ENCODE results near the gene MAST1.
"Not testable (repeated sequence)": the region's sequence is repeated elsewhere in the genome, so short reads cannot be mapped to it uniquely, and the experiment has no call there.

The MAST1 gene

DNA sequence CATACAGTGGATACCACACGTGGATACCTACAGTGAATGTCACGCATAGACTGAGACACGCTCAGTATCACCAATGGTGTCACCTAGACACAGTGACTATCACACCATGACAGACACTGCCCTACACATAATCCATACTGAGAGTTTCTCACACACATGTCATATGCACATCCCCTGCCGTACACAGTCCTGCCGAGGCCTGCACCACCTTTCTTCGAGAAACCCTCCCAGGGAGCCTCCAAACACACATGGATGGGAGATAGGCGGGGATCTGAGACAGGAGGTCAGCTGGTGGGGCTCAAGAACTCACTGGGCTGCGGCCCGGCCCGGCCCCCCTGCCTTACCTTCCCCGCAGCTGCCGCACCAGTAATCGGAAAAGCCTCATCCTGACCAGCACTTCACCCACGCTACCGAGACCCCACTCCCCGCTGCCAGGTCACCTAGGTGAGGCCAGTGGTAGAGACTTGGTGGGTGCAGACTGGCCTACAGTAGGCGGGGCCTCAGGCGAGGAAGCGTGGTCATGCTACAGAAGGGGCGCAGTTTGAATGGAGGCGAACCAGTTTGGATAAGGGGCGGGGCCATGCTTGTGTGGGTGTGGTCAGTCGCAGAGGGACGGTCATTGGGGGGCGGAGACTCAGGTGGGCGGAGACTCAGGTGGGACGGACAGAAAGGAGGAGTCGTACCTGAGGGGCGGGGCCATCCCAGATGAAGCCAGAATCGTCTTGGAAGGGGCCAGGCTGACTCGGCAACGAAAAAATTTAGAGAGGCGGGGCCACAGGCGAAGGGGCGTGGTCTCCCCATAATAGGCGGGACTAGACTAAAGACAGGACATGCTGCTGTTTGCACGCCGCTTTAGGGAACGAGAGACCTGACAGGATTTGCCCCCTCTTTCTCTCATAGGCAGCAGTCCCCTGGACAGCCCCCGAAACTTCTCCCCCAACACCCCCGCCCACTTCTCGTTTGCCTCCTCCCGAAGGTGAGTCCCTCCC, 2.1 kb downstream of the MAST1 start:
- peaks cover 2 to 26% (median 17%) of the 10 kb centered on the region in 4 experiments for H3K4me1 ChIP-seq (ENCODE audit: control extremely low read depth in 1 of 4, control insufficient read depth in 4 of 4, insufficient read depth in 4 of 4, low read length in 3 of 4)
- H3K9me3 ChIP-seq (ENCODE audit: control extremely low read depth in 1 of 5, control insufficient read depth in 4 of 5, insufficient read depth in 2 of 5, low read depth in 1 of 5, low read length in 4 of 5), result peaks cover 0 to 2% (median 0%) of the 10 kb centered on the region in 5 experiments
- H3K36me3 ChIP-seq (ENCODE audit: control insufficient read depth in 4 of 4, insufficient read depth in 4 of 4, low read length in 3 of 4), result no peaks in the 10 kb centered on the region
- peak overlapping the region in 5 of 7 experiments; percentile 28 to 55 (median 51) for H3K4me3 ChIP-seq (ENCODE audit: control insufficient read depth in 1 of 7, extremely low read depth in 1 of 7, insufficient read depth in 4 of 7, low read depth in 2 of 7, low read length in 6 of 7)
- peaks cover 17 to 79% (median 32%) of the 10 kb centered on the region in 5 experiments for H3K27me3 ChIP-seq (replicated peaks in 2 of 5; ENCODE audit: control insufficient read depth in 4 of 5, insufficient read depth in 5 of 5, low read length in 4 of 5)
- ChIA-PET CTCF (no interaction called here), POLR2A (no interaction called here)
- DNase-seq, result peak; percentile 69 to 77 (median 75)
- H3K27ac ChIP-seq (ENCODE audit: insufficient read depth in 1 of 2, low read depth in 1 of 2, low read length in 2 of 2, poor library complexity in 1 of 2, severe bottlenecking in 2 of 2), result no peak overlapping the region
- 28% methylated on average over 36 of the region's 43 CpGs for WGBS (ENCODE audit: insufficient coverage)

DNA sequence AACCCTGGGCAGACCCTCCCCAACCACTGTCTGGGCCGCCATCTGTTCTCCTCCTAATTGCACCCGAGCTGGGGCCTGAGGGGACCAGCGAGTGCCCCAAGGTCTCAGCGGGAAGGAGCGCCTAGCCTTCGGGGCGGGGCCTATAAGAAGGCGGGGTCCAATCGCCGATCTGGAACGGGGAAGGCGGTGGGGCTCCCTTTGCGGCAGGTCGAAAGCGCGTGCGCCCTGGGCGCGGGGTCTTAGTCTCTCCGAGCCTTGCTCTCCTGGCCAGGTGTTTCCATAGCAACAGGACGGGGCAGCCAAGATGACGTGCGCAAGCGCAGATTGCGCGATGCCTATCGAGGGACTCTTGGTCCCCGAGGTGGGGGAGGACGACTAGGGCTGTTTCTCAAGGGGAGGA, 2.8 kb downstream of the MAST1 start:
- ChIA-PET CTCF (no interaction called here), POLR2A (interaction anchor here (0.6 kb wide), 1 partner anchor 81 kb away, joined by 4 read pairs; no protein-coding TSS in a partner anchor)
- Histone ChIP-seq H3K27me3 (replicated peaks in 2 of 5; ENCODE audit: control insufficient read depth in 4 of 5, insufficient read depth in 5 of 5, low read length in 4 of 5) (peaks cover 13 to 72% (median 30%) of the 10 kb centered on the region in 5 experiments), H3K4me3 (ENCODE audit: control insufficient read depth in 1 of 7, extremely low read depth in 1 of 7, insufficient read depth in 4 of 7, low read depth in 2 of 7, low read length in 6 of 7) (peak overlapping the region in 6 of 7 experiments; percentile 11 to 55 (median 41)), H3K36me3 (ENCODE audit: control insufficient read depth in 4 of 4, insufficient read depth in 4 of 4, low read length in 3 of 4) (no peaks in the 10 kb centered on the region), H3K27ac (ENCODE audit: insufficient read depth in 1 of 2, low read depth in 1 of 2, low read length in 2 of 2, poor library complexity in 1 of 2, severe bottlenecking in 2 of 2) (no peak overlapping the region), H3K4me1 (ENCODE audit: control extremely low read depth in 1 of 4, control insufficient read depth in 4 of 4, insufficient read depth in 4 of 4, low read length in 3 of 4) (peaks cover 2 to 26% (median 17%) of the 10 kb centered on the region in 4 experiments), H3K9me3 (ENCODE audit: control extremely low read depth in 1 of 5, control insufficient read depth in 4 of 5, insufficient read depth in 2 of 5, low read depth in 1 of 5, low read length in 4 of 5) (peaks cover 0 to 2% (median 0%) of the 10 kb centered on the region in 5 experiments)
- WGBS (ENCODE audit: insufficient coverage), result 3% methylated on average over 29 of the region's 29 CpGs
- DNase-seq, result peak in 2 of 3 donors; percentile 46 to 47

DNA sequence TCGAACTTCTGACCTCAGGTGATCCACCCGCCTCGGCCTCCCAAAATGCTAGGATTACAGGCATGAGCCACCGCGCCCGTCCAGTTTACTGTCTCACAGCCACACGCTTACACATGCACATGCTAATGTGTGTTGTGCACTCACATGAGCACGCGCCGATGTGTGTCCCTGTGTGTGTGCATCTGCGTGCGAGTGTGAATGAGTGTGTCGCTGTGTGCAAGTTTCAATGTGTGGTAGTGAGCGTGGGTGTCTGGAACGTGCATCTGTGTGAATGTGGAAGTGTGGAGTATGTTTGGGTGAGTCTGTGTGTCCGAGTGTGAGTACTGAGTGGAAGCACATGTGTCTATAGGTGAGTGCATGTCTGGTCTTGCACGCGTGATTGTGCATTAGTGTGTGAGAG, 4.2 kb downstream of the MAST1 start:
- Histone ChIP-seq H3K27me3 (replicated peaks in 2 of 5; ENCODE audit: control insufficient read depth in 4 of 5, insufficient read depth in 5 of 5, low read length in 4 of 5) (peaks cover 5 to 66% (median 23%) of the 10 kb centered on the region in 5 experiments), H3K4me3 (ENCODE audit: control insufficient read depth in 1 of 7, extremely low read depth in 1 of 7, insufficient read depth in 4 of 7, low read depth in 2 of 7, low read length in 6 of 7) (no peak overlapping the region), H3K9me3 (ENCODE audit: control extremely low read depth in 1 of 5, control insufficient read depth in 4 of 5, insufficient read depth in 2 of 5, low read depth in 1 of 5, low read length in 4 of 5) (peaks cover 0 to 2% (median 0%) of the 10 kb centered on the region in 5 experiments), H3K36me3 (ENCODE audit: control insufficient read depth in 4 of 4, insufficient read depth in 4 of 4, low read length in 3 of 4) (no peaks in the 10 kb centered on the region), H3K4me1 (ENCODE audit: control extremely low read depth in 1 of 4, control insufficient read depth in 4 of 4, insufficient read depth in 4 of 4, low read length in 3 of 4) (peaks cover 2 to 32% (median 21%) of the 10 kb centered on the region in 4 experiments), H3K27ac (ENCODE audit: insufficient read depth in 1 of 2, low read depth in 1 of 2, low read length in 2 of 2, poor library complexity in 1 of 2, severe bottlenecking in 2 of 2) (no peak overlapping the region)
- WGBS (ENCODE audit: insufficient coverage), result 97% methylated on average over 18 of the region's 18 CpGs
- ChIA-PET CTCF (no interaction called here), POLR2A (no interaction called here)
- no peak for DNase-seq

DNA sequence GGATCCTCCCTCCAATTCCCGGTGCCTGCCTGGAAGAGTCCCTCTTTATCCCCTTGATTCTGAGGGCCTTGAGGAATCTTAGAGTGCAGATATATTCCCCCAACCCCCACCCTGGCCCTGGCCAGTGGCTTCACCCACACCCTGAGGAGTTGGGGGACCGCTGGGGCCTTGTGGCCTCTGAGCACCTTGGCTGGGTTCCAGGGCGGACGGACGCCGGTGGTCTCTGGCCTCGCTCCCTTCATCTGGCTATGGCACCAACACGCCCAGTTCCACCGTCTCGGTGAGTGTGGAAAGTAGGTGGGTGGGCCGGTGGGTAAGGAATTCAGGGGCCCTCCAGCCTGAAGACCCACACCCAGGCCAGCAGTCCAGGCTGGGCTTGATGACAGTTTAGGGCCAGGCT, 5.0 kb downstream of the MAST1 start:
- ChIA-PET CTCF (no interaction called here), POLR2A (no interaction called here)
- H3K9me3 ChIP-seq (ENCODE audit: control extremely low read depth in 1 of 5, control insufficient read depth in 4 of 5, insufficient read depth in 2 of 5, low read depth in 1 of 5, low read length in 4 of 5), result peaks cover 0 to 2% (median 0%) of the 10 kb centered on the region in 5 experiments
- peaks cover 2 to 31% (median 21%) of the 10 kb centered on the region in 4 experiments for H3K4me1 ChIP-seq (ENCODE audit: control extremely low read depth in 1 of 4, control insufficient read depth in 4 of 4, insufficient read depth in 4 of 4, low read length in 3 of 4)
- no peak overlapping the region for H3K4me3 ChIP-seq (ENCODE audit: control insufficient read depth in 1 of 7, extremely low read depth in 1 of 7, insufficient read depth in 4 of 7, low read depth in 2 of 7, low read length in 6 of 7)
- no peak overlapping the region for H3K27ac ChIP-seq (ENCODE audit: insufficient read depth in 1 of 2, low read depth in 1 of 2, low read length in 2 of 2, poor library complexity in 1 of 2, severe bottlenecking in 2 of 2)
- no peak for DNase-seq
- H3K36me3 ChIP-seq (ENCODE audit: control insufficient read depth in 4 of 4, insufficient read depth in 4 of 4, low read length in 3 of 4), result no peaks in the 10 kb centered on the region
- H3K27me3 ChIP-seq (replicated peaks in 2 of 5; ENCODE audit: control insufficient read depth in 4 of 5, insufficient read depth in 5 of 5, low read length in 4 of 5), result peaks cover 5 to 59% (median 21%) of the 10 kb centered on the region in 5 experiments
- WGBS (ENCODE audit: insufficient coverage), result 94% methylated on average over 9 of the region's 11 CpGs

DNA sequence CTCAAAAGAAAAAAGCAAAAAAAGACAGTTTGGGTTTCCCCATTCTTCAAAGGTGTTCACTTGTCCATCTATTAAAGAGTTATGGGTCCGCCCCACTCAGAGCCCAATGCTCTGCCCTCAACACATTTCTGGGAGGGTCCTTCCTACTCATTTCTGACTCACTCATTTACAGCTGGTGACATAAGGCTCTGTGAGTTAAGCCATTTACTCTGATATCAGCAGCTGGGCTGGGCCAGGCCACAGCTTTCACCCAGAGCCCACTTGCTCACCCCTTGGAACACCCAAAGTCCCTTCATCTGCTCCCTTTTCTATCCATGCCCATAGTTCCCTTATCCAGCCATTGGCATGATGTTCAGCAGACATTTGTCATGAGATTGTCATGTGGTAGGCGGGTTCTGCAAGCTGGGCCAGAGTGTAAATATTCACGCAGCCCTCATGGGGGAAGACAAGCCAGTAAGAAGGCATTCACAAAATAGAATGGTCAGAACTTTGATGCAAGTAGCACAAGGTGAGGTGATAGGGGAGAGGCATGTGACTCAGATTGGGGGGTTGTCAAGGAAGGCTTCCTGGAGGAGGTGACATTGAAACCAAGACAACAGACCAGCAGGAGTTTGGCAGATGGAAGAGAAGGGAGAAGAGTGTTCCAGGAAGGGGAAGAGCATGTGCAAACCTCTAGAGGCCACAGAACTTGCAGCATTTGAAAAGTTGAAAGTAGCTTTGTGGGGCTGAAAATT, 5.9 kb downstream of the MAST1 start:
- Histone ChIP-seq H3K4me3 (ENCODE audit: control insufficient read depth in 1 of 7, extremely low read depth in 1 of 7, insufficient read depth in 4 of 7, low read depth in 2 of 7, low read length in 6 of 7) (no peak overlapping the region), H3K27ac (ENCODE audit: insufficient read depth in 1 of 2, low read depth in 1 of 2, low read length in 2 of 2, poor library complexity in 1 of 2, severe bottlenecking in 2 of 2) (no peak overlapping the region), H3K9me3 (ENCODE audit: control extremely low read depth in 1 of 5, control insufficient read depth in 4 of 5, insufficient read depth in 2 of 5, low read depth in 1 of 5, low read length in 4 of 5) (peaks cover 0 to 2% (median 0%) of the 10 kb centered on the region in 5 experiments), H3K4me1 (ENCODE audit: control extremely low read depth in 1 of 4, control insufficient read depth in 4 of 4, insufficient read depth in 4 of 4, low read length in 3 of 4) (peaks cover 2 to 23% (median 14%) of the 10 kb centered on the region in 4 experiments), H3K27me3 (replicated peaks in 2 of 5; ENCODE audit: control insufficient read depth in 4 of 5, insufficient read depth in 5 of 5, low read length in 4 of 5) (peaks cover 5 to 53% (median 17%) of the 10 kb centered on the region in 5 experiments), H3K36me3 (ENCODE audit: control insufficient read depth in 4 of 4, insufficient read depth in 4 of 4, low read length in 3 of 4) (no peaks in the 10 kb centered on the region)
- WGBS (ENCODE audit: insufficient coverage), result 97% methylated on average over 3 of the region's 3 CpGs
- ChIA-PET CTCF (no interaction called here), POLR2A (no interaction called here)
- DNase-seq, result no peak

DNA sequence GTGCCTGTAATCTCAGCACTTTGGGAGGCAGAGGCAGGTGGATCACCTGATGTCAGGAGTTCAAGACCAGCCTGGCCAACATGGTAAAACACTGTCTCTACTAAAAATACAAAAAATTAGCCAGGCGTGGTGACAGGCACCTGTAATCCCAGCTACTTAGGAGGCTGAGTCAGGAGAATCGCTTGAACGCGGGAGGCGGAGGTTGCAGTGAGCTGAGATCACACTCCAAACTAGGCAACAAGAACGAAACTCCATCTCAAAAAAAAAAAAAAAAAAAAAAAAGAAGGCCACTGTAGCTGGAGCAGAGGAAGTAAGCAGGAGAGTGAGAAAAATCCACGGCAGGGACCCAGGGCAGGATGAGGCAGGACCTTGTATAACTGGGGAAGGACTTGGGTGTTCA, 8.3 kb downstream of the MAST1 start:
- H3K4me3 ChIP-seq (ENCODE audit: control insufficient read depth in 1 of 7, extremely low read depth in 1 of 7, insufficient read depth in 4 of 7, low read depth in 2 of 7, low read length in 6 of 7); H3K36me3 ChIP-seq (ENCODE audit: control insufficient read depth in 4 of 4, insufficient read depth in 4 of 4, low read length in 3 of 4); POLR2A ChIA-PET; DNase-seq; H3K9me3 ChIP-seq (ENCODE audit: control extremely low read depth in 1 of 5, control insufficient read depth in 4 of 5, insufficient read depth in 2 of 5, low read depth in 1 of 5, low read length in 4 of 5); H3K27ac ChIP-seq (ENCODE audit: insufficient read depth in 1 of 2, low read depth in 1 of 2, low read length in 2 of 2, poor library complexity in 1 of 2, severe bottlenecking in 2 of 2): not testable (repeated sequence)
- 33% methylated on average over 1 of the region's 7 CpGs for WGBS (ENCODE audit: insufficient coverage)
- CTCF ChIA-PET, result interaction anchor here (0.6 to 3.3 kb wide), 23 partner anchors 8 to 169 kb away, joined by 3 to 18 read pairs (median 6); partner anchors contain the start of gene FARSA
- Histone ChIP-seq H3K4me1 (ENCODE audit: control extremely low read depth in 1 of 4, control insufficient read depth in 4 of 4, insufficient read depth in 4 of 4, low read length in 3 of 4) (peaks cover 0 to 11% (median 8%) of the 10 kb centered on the region in 4 experiments), H3K27me3 (replicated peaks in 2 of 5; ENCODE audit: control insufficient read depth in 4 of 5, insufficient read depth in 5 of 5, low read length in 4 of 5) (peaks cover under 1 to 28% (median 8%) of the 10 kb centered on the region in 5 experiments)

All from common myeloid progenitor, CD34-positive (primary cell).